GM11168 (cell line): ENCODE results near the gene F5.
"Not testable (repeated sequence)": the region's sequence is repeated elsewhere in the genome, so short reads cannot be mapped to it uniquely, and the experiment has no call there.

Experiments used
- in situ Hi-C: fragments of 300-500 bp; cut with MboI; formaldehyde crosslinking; loops from one replicate; pipeline ENCODE4 v1.12.0; 2022; ENCODE audit warnings: low sequenced_read_pairs; ENCODE audit not compliant: unreplicated experiment

F5 gene

DNA sequence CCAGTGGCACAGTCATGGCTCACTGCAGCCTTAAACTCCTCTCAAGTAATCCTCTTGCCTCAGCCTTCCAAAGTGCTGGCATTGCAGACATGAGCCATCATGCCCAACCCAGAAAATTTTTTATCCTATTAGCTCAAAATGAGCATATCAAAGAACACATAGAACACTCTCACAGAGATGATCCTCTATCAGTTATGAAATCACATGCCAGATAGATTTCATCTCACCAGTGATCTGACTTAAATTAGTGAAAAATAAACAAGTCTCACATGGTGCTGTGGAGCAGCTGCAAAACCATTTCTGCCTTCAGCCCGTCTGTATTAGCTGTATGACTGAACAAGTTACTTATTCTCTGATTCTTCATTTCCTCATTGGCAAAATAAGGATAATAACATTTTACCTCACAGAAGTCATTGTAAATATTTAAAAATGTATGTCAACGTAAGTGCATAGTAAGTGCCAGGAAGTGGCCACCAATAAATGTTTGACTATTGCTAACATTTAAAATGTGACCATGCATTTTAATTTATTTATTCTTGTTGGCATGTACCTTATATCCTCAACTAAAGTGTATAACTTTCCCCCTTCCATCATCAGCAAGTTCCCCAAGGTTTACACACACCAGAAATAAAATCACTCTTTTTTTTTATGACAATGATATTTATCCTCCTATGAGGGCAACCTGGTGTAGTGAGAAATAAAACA lies 71.6 kb downstream of the F5 start:
- in situ Hi-C loops, result no loop called here

DNA sequence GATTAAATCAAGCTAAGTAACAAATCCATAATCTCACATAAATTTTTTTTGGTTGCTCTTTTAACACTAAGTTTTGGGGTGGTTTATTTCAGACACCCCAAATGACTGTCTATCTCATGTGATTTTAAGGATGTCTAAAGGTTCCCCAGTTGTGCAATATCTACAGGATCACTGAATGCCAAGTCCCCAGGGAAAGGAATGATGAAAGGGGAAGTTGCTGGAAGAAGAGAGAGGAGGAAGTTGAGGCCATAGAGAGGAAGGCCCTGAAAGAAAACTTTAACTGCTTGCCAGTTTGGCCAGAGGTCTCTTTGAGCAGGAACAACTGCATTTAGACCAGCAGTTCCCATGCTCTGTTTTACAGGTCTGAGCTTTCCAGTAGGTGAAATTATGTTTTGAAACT lies 73.1 kb downstream of the F5 start:
- in situ Hi-C loops, result no loop called here

DNA sequence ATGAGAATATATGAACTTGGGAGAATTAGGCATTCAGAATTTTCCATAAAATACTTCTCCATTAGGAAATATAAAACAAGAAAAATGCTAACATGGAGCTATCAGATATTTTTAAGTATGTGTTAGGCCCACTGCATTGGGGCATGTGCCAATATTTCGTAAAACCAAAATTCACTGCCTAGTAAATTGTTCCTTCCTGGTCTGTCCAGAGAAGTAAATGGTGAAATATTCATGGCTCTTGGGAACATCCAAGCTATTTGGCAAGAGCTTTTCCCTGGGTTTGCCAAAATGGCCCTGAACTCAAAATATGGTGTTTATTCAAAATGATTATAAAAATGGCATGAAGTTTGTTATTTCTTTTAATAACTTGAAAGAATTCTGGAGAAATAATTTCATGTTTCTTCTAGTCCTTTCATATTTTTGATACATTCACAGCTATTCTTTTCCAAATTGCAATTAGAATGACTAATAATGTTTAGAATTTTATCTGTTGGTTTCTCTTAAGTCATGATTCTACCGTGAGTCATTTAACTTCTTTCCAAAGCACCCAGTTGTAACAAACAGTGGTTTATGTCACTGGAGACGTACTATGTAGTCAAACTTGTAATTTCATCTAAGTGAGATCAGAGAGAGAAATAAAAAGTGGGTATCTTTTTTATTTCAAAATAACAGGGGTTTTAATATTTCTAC lies 74.8 kb downstream of the F5 start:
- in situ Hi-C loops, result no loop called here

DNA sequence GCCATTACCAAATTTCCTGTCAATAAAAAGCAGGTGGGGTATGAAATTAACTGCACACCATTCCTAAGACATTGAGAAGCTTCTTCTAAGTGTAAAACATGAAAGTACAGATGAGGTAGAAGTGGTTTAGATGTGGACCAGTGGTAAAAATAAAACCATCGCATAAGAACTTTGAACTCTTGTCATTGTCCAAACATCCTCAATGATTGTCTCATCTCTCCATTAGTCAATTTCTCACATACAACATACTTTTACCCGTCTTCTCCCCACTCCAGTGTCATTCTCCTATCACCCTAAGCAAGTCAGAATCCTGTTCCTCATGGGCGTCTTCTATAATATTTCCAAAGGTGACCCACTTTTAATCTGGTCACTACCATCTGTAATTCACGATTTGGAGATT lies 76.2 kb downstream of the F5 start:
- in situ Hi-C loops, result no loop called here

DNA sequence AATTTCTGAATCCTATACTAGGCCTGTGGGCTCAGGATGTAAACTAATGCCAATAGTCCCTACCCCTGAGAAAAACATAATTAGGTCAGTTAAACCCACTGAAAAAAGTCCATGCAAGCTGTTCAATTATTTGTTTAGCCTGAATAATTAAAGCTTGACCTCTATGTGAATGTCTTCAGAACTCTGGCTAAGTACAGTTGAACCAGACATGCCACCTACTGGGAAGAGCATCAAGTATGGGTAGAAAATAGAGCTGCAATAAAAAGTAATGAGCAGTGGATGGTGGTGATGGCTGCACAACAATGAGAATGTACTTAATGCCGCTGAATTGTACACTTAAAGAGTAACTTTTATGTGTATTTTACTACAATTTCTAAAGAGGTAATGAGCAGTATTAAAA lies 76.9 kb downstream of the F5 start:
- in situ Hi-C loops, result no loop called here

DNA sequence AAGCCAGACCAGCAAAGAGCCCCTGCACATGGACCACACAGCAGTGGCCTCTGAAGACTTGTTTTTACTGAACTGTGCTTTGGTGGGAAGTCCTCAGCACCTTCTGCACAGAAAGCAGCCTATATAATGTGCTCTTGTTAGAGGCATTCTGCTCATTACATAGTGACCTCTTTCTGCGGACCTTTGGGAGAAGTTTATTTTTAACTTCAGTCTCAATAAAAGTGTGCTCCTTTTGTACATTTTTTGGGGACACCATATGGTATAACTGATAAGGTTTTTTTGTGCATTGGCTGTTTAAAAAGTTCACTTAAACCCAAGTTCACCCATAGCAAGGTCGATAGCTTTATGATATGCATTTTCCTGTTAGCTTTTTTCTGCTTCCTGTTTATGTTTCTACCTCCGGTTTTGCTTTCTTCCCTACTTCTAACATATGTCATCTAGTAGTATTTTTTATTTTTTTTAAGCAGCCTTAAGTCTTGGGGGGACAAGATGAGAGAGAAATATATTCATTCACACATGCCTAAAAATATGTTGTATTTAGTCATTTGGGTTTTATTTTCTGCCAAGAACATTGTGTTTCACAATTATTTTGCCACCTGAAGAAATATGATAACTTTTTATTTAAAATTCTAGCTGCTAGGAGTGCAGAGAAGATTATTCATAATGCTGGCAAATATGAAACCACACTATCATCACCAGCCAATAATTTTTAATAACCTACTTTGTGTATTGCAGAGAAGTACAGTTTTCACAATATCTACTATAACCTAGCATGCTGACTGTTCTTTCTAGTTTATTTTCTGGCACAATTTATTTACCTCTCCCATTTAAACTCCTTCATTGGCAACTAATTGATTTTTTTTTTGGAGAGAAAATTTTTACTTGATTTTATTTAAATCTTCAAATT lies 77.6 kb downstream of the F5 start:
- in situ Hi-C loops, result no loop called here

DNA sequence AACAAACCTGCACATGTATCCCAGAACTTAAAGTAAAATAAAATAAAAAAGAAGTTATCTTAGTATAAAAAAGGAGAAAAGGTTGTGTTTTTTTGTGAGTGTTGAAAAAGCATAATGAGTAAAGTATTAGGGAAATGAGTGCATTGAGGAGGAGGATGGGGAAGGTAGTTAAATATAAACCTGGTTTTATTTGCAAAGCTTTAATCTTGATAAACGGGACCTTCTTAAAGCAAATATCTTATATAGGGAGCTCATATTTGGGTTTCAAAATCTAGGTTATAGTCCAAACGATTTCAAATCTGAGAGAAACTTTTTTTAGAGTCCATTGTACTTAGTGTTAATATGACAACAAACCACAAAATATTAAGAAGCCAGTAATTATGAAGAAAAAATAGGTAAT lies 78.9 kb downstream of the F5 start:
- in situ Hi-C loops, result no loop called here

DNA sequence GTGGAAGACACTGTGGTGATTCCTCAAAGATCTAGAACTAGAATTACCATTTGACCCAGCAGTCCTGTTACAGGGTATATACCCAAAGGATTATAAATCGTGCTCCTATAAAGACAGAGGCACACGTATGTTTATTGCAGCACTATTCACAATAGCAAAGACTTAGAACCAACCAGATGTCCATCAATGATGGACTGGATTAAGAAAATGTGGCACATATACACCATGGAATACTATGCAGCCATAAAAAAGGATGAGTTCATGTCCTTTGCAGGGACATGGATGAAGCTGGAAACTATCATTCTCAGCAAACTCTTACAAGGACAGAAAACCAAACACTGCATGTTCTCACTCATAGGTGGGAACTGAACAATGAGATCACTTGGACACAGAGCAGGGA lies 82.7 kb downstream of the F5 start:
- in situ Hi-C loops, result not testable (repeated sequence)

DNA sequence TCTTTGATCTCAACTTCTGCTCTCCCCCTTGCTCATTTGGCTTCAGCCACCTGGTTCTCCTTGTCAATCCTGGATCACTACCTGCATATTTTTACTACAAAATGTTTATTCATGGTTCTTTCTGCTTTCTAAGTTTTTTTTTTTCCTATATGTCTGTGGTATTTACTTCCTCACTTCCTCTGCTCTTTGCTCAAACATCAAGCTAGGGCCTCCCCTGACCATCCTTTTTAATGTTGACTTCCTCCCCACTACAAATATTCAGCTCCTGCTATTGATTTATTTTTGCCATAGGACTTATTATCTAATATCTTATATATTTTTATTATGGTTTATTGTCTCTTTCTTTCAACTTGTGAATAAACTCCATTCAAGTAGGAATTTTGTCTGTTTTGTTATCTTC lies 86.5 kb downstream of the F5 start:
- in situ Hi-C loops, result no loop called here

DNA sequence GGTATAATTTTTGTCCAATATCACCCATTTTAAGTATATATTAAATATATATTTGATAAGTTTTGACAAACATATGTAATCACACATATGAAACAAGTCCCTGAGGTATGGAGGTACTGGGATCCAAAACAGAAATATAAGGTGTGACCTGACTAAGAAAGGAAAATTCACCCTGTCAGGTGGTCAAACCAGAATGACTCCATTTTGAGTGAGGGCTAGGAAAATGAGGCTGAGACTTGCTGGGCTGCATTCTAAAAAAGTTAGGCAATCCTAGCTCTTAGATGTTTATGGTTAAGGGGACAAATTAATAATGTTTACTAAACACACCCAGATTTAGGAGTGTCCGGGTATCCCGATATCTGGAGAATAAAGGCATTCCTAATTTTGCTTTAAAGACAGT lies 89.0 kb downstream of the F5 start:
- in situ Hi-C loops, result no loop called here

DNA sequence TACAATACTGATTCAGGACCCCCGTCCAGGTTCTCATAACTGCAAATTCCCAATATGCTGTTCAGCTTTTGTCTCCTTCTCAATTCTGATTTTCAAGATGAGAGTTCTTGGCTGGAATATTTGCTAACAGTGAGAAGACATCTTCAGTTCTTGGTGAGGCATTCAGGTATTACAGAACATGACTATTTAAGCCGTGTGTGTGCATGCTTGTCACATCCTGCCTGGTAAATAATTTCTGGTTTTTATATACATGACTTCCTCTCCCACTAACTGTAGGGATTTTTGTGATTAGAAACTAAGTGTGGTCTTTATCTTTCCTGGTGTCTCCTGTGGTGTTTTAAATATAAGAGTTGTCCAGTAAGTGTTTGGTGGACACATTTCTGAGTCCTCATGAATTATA lies 90.4 kb downstream of the F5 start:
- in situ Hi-C loops, result no loop called here

DNA sequence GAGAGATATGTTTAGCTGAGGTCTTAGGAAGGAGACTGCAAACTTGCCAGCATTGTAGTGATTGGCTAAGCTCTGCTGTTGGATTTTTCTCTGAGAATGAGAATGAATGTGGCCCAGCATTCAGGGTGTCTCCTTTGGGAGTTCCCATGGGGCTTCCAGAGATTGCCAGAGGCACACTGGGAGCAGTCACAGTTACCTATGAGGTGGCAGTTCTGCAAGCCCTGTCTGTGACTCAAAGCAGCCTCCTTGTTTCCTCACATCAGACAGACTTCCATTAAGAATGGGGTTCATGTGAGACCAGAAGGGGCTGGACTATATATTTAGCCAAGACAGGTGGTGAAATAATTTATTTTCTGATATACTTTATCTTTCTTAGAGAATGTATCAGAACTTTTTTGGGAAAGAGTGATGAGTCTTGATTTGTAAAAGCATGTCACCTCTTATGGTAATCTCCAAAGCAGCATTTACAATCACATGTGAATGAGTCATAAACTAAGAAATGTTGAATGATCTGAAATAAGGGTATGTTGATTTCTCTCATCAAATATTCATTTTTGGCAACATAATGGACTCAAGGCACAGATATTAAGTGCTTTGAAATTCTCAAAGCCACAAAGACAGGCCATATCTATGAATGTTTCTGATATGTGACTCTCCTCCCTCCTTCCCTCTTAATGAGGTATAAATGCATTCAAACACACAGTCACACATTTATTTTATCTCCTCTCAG lies 91.1 kb downstream of the F5 start:
- in situ Hi-C loops, result no loop called here

DNA sequence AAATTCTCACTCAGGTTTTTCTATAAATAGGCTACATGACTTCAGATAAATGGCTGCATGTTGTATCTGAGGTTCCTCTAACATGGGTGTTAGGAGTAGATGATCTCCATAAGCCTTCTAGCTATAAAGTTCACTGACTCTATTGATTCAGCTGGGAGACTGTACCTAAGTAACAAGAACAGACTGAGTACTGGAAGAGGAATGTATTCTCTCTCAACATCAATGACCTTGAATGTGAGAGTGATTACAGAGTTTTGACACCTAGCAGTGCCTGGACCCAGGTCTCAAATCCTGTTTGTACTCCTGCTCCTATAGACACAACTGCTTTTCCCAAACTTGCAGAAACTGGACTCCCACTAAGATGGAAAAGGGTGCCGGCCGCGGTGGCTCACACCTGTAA lies 91.9 kb downstream of the F5 start:
- in situ Hi-C loops, result no loop called here

DNA sequence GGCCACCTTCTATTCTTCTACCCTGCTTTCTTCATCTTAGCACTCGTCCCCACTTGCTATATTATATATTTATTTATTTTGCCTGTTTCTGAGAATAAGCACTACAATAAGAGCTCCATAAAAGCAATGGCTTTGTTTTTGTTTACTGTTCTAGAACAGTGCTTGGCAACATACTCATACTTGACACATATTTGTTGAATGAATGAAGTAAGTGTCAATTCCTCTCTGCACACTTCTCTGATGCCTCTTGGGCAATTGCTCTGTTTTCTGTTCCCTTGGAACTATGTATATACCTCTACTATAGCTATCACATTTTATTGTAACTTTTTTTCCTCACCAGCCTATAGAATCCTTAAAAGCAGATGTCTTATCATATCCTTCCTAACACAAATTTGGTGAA lies 93.0 kb downstream of the F5 start:
- in situ Hi-C loops, result no loop called here

DNA sequence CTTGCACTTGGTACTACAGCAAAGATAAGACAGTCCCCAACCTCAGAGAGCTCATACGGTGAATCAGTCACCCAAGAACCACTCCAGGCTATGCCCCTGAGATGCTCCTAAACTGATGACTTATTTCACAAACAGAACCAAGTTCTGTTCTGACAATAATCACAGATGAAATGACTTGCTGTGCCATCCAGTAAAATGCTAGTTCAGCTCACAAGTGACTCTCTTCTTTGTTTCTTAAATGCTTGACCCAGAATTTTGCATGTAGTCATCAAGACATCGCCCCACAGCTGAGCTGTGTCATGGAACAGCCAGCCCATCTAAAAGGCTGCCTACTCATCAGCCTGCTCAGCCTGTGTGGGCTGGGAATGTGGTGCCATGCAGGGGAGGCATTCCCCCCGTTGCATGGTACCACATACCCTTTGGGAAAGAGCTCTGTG lies 94.4 kb downstream of the F5 start:
- in situ Hi-C loops, result no loop called here

DNA sequence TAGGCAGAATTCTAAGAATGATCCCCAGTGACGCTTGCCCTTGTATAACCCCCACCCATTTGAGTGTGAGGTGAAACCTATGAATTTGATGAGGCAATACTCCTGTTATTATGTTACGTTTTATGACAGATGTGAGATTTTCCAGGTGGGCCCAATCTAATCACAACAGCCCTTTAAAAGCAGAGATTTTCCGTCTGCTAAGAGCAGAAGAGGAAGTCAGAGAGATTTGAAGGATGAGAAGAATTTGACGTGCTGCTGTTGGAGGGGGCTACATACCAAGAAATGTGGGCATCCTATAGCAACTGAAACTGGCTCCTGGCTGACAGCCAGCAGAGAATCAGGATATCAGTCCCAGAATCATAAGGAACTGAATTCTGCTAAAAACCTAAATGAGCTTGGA lies 98.1 kb downstream of the F5 start:
- in situ Hi-C loops, result loop anchor here (10.0 kb wide), 1 partner anchor 57 kb away; no protein-coding TSS in a partner anchor

DNA sequence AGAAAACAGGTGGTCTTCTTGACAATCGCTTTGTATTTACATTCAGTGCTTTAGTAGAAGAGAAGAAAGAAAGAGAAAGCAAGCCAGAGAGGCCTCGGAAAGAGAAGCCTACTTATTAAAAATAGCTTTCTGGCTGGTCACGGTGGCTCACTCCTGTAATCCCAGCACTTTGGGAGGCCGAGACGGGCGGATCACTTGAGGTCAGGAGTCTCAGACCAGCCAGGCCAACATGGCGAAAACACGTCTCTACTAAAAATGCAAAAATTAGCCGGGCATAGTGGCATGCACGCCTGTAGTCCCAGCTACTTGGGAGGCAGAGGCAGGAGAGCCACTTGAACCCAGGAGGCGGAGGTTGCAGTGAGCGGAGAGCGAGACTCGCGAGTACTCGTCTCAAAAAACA lies 98.7 kb downstream of the F5 start:
- in situ Hi-C loops, result loop anchor here (10.0 kb wide), 1 partner anchor 57 kb away; no protein-coding TSS in a partner anchor

DNA sequence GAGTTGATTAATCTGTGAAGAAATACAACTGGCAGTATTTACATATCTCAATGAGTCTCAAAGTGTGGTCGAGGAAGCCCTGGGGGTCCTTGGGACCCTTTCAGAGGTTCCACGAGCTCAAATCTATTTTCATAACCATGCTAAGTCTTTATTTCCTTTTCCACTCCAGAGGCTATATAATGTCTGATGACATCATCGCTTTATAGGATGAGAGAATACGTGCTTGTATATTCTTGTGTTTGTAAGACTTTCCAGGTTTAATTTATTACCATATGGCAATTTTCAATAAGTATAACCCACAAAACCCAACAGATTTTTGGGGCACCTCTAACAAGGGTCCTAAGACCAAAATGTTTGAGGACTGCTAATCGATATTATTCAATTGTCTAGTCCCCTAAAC lies 99.1 kb downstream of the F5 start:
- in situ Hi-C loops, result loop anchor here (10.0 kb wide), 1 partner anchor 58 kb away; no protein-coding TSS in a partner anchor

DNA sequence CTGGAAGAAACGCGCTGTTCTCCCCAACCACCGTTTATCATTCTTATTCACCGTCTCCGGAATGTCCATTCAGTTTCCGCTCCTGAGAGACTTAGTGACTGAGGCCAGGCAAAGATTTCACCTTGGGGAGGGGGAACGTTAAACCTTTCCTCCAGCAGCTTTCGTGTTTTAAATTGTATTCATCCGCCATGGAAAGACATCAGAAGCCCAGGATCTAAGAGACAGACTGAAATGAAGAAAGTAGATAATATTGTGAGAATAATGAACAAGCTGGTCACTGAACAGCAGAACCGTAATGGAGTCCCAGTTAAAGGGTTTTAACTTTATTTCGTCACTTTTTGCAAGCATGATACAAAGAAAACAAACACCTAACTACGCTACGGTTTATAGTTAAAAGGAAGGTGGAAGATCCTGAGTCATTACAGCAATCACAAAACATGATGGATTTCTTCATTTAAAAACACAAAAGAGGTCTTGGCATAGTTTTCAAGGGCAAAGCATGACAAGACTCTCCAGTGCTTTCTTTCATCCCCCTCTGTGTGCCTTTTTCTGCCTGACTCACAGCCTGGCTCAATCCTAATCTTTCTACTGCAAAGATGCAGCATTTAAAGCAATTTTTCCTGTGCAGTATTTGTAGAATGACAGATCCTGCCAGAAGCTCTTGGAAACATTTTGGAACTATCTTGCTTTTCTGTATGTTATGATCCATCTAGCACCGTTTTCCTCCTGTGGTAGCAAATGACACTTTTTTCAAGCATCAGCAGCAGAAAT lies 99.8 kb downstream of the F5 start:
- in situ Hi-C loops, result loop anchor here (10.0 kb wide), 1 partner anchor 58 kb away; no protein-coding TSS in a partner anchor
